H1 (cell line): ENCODE measurements around the gene TK1. TPM values are rescaled to one million over a fixed set of nuclear protein-coding genes. Genes with fewer than 3 reads are reported as not detected.
A peak's percentile ranks its signal among the peaks of the same experiment; 100 is the strongest.

Experiments used
- CTCF ChIA-PET: fragments of 300-600 bp; sonication (Branson Sonifier 250); formaldehyde crosslinking; loops from one replicate; lab custom pipeline; 2021; ENCODE audit not compliant: partially characterized antibody; lab: Charles Lee
- POLR2A ChIA-PET: fragments of 300-600 bp; sonication (Branson Sonifier 250); formaldehyde crosslinking; loops from one replicate; lab custom pipeline; 2021; ENCODE audit warnings: inconsistent platforms; ENCODE audit not compliant: partially characterized antibody; lab: Charles Lee
- DNase-seq, 2 experiments: peaks; one replicate each; pipeline versions ENCODE4 v3.0.0 to v3.0.0-alpha.2; 2010 to 2022; ENCODE audit warnings: low spot score in 2 of 2, low read depth in 1 of 2, mixed read lengths in 1 of 2
- FAIRE-seq: peaks from 2 replicates; lab custom pipeline; 2011; peaks lifted over from hg19 to GRCh38; lab: Jason Lieb, UNC
- H2AFZ ChIP-seq: 2 replicates; pipeline ENCODE4 v1.8.1; 2012; ENCODE audit warnings: low read length, inconsistent platforms
- H2AK5ac ChIP-seq: 2 replicates; pipeline ENCODE4 v1.6.1; 2013; ENCODE audit warnings: low read depth, low read length
- H2BK120ac ChIP-seq: replicated peaks from 2 replicates; pipeline ENCODE3; 2013; ENCODE audit warnings: low read depth, low read length, inconsistent platforms
- H2BK12ac ChIP-seq: 2 replicates; pipeline ENCODE4 v1.6.1; 2013; ENCODE audit warnings: low read depth, low read length
- H2BK15ac ChIP-seq: 2 replicates; pipeline ENCODE4 v1.6.1; 2013; ENCODE audit warnings: low read length
- H2BK20ac ChIP-seq: 2 replicates; pipeline ENCODE4 v1.6.1; 2013; ENCODE audit warnings: low read length
- H2BK5ac ChIP-seq: 2 replicates; pipeline ENCODE4 v1.6.1; 2013; ENCODE audit warnings: low read depth, low read length
- H3K14ac ChIP-seq: 2 replicates; pipeline ENCODE4 v1.6.1; 2013; ENCODE audit warnings: inconsistent platforms; ENCODE audit not compliant: insufficient read length
- H3K18ac ChIP-seq: 2 replicates; pipeline ENCODE4 v1.6.1; 2013; ENCODE audit warnings: low read length; ENCODE audit errors: extremely low read depth
- H3K23ac ChIP-seq: 2 replicates; pipeline ENCODE4 v1.6.1; 2013; ENCODE audit warnings: inconsistent platforms; ENCODE audit not compliant: insufficient read length
- H3K23me2 ChIP-seq: 2 replicates; pipeline ENCODE4 v1.6.1; 2013; ENCODE audit warnings: low read depth, low read length
- H3K27ac ChIP-seq: 2 replicates; pipeline ENCODE4 v1.6.1; 2011; ENCODE audit warnings: low read depth, low read length, inconsistent platforms
- H3K27me3 ChIP-seq, 4 experiments: replicated peaks in 1 of 4; 1 replicate in 1 of 4; 2 replicates in 3 of 4; pipeline versions ENCODE4 v1.6.1 to v1.8.1; 2011 to 2013; ENCODE audit warnings: low read length in 3 of 4, mild to moderate bottlenecking in 3 of 4, inconsistent platforms in 2 of 4, mixed read lengths in 2 of 4, moderate library complexity in 1 of 4; ENCODE audit not compliant: control insufficient read depth in 3 of 4, insufficient read depth in 3 of 4; ENCODE audit errors: extremely low read depth in 1 of 4
- H3K36me3 ChIP-seq, 4 experiments: 2 replicates each; pipeline versions ENCODE4 v1.6.1 to v1.8.1; 2011 to 2013; ENCODE audit warnings: mild to moderate bottlenecking in 4 of 4, low read length in 3 of 4, moderate library complexity in 2 of 4, control low read depth in 1 of 4, inconsistent platforms in 1 of 4; ENCODE audit not compliant: insufficient read depth in 4 of 4, control insufficient read depth in 2 of 4
- H3K4ac ChIP-seq: replicated peaks from 2 replicates; pipeline ENCODE3; 2013; ENCODE audit warnings: low read length, low read depth, mixed read lengths, inconsistent platforms; ENCODE audit not compliant: insufficient read length
- H3K4me1 ChIP-seq, 4 experiments: replicated peaks in 1 of 4; 1 replicate in 1 of 4; 2 replicates in 3 of 4; pipeline versions ENCODE4 v1.6.1 to v1.8.1; 2011 to 2013; ENCODE audit warnings: low read length in 3 of 4, inconsistent platforms in 2 of 4, mixed read lengths in 1 of 4; ENCODE audit not compliant: insufficient read depth in 4 of 4, control insufficient read depth in 3 of 4
- H3K4me2 ChIP-seq, 2 experiments: 2 replicates each; pipeline versions ENCODE4 v1.6.1 to v1.8.1; 2011 to 2013; ENCODE audit warnings: low read depth in 2 of 2, low read length in 2 of 2, control low read depth in 1 of 2, inconsistent platforms in 1 of 2, mild to moderate bottlenecking in 1 of 2; ENCODE audit not compliant: insufficient read depth in 1 of 2
- H3K4me3 ChIP-seq, 4 experiments: fragments of 200-600, 300-600 bp in 1 of 4; sonication (generic), shearing (Covaris generic), sonication (Bioruptor Twin) in 1 of 4; 2 replicates each; pipeline versions ENCODE4 v1.5.1 to v1.8.1; 2011 to 2016; ENCODE audit warnings: low read length in 4 of 4, low read depth in 3 of 4, control low read depth in 2 of 4, inconsistent platforms in 2 of 4, mild to moderate bottlenecking in 2 of 4, mixed read lengths in 1 of 4, moderate library complexity in 1 of 4; ENCODE audit not compliant: insufficient read depth in 2 of 4; ENCODE audit errors: extremely low read depth in 1 of 4
- H3K56ac ChIP-seq: replicated peaks from 2 replicates; pipeline ENCODE3; 2013; ENCODE audit warnings: low read depth, mild to moderate bottlenecking, mixed read lengths, low read length, inconsistent platforms; ENCODE audit not compliant: insufficient read length
- H3K79me1 ChIP-seq: 2 replicates; pipeline ENCODE4 v1.6.1; 2013; ENCODE audit warnings: low read depth, low read length, control low read depth
- H3K79me2 ChIP-seq, 2 experiments: 2 replicates each; pipeline versions ENCODE4 v1.6.1 to v1.8.1; 2012 to 2013; ENCODE audit warnings: low read length in 2 of 2, mild to moderate bottlenecking in 2 of 2, inconsistent platforms in 1 of 2; ENCODE audit not compliant: insufficient read depth in 2 of 2, control insufficient read depth in 1 of 2
- H3K9ac ChIP-seq, 4 experiments: replicated peaks in 1 of 4; 1 replicate in 1 of 4; 2 replicates in 3 of 4; pipeline versions ENCODE4 v1.6.1 to v1.8.1; 2011 to 2013; ENCODE audit warnings: low read depth in 3 of 4, low read length in 3 of 4, control low read depth in 2 of 4, mild to moderate bottlenecking in 2 of 4, moderate library complexity in 2 of 4, inconsistent platforms in 1 of 4; ENCODE audit errors: extremely low read depth in 1 of 4
- H3K9me3 ChIP-seq, 2 experiments: 2 replicates each; pipeline versions ENCODE4 v1.6.1 to v1.8.1; 2012 to 2013; ENCODE audit warnings: mild to moderate bottlenecking in 2 of 2, moderate library complexity in 2 of 2, control low read depth in 1 of 2, inconsistent platforms in 1 of 2, low read depth in 1 of 2, low read length in 1 of 2, mixed read lengths in 1 of 2; ENCODE audit not compliant: insufficient read depth in 2 of 2
- H4K20me1 ChIP-seq, 2 experiments: replicated peaks in 1 of 2; 2 replicates each; pipeline versions ENCODE3 to v1.8.1; 2011 to 2013; ENCODE audit warnings: inconsistent platforms in 2 of 2, low read length in 2 of 2, mild to moderate bottlenecking in 1 of 2; ENCODE audit not compliant: insufficient read depth in 2 of 2, control insufficient read depth in 1 of 2
- H4K5ac ChIP-seq: 2 replicates; pipeline ENCODE4 v1.6.1; 2013; ENCODE audit warnings: low read length, low read depth, mixed read lengths, inconsistent platforms; ENCODE audit not compliant: insufficient read length
- H4K8ac ChIP-seq: 2 replicates; pipeline ENCODE4 v1.8.0; 2013; ENCODE audit warnings: mild to moderate bottlenecking, moderate library complexity, low read length, inconsistent platforms; ENCODE audit not compliant: insufficient read depth; ENCODE audit errors: extremely low read depth
- H4K91ac ChIP-seq: replicated peaks from 2 replicates; pipeline ENCODE3; 2013; ENCODE audit warnings: low read length, mixed read lengths, inconsistent platforms; ENCODE audit not compliant: insufficient read length
- ATF2 ChIP-seq: IDR thresholded peaks from 2 replicates; pipeline ENCODE4 v1.6.1; 2012; ENCODE audit warnings: low read length, inconsistent platforms
- BCL11A ChIP-seq, 2 experiments: IDR thresholded peaks; one replicate each; pipeline ENCODE4 v1.6.1; 2011; ENCODE audit warnings: low read depth in 2 of 2, low read length in 2 of 2, mild to moderate bottlenecking in 2 of 2
- CHD2 ChIP-seq: IDR thresholded peaks from 2 replicates; pipeline ENCODE4 v1.6.1; 2012; ENCODE audit warnings: low read length, improper control_type of control experiment
- WGBS, 2 experiments: shearing (Covaris generic) in 1 of 2; methylation state at CpG; one replicate each; pipeline versions ENCODE4 v1.1.6 to v1.1.7; 2013 to 2015; ENCODE audit warnings: low lambda C conversion rate in 2 of 2, mixed read lengths in 2 of 2, inconsistent platforms in 1 of 2, low coverage in 1 of 2, missing lambda C conversion rate in 1 of 2; ENCODE audit not compliant: insufficient replicate concordance in 2 of 2, insufficient coverage in 1 of 2, insufficient read length in 1 of 2; ENCODE audit errors: extremely low coverage in 1 of 2, missing lambda C conversion rate in 1 of 2; 5-methylcytosine and 5-hydroxymethylcytosine counted together
- polyA plus RNA-seq, 7 experiments: library from polyadenylated mRNA; depleted of rRNA in 3 of 7; stranded (reverse) in 5 of 7; unstranded in 2 of 7; fragments of >200 nt in 5 of 7; fragments of 200-250 nt in 2 of 7; gene quantifications; 1 replicate in 5 of 7; 2 replicates in 1 of 7; 4 replicates in 1 of 7; pipeline versions ENCODE4 v1.2.1 to v1.2.3, GENCODE V29; 2011 to 2013; ENCODE audit warnings: missing spikeins in 2 of 7, mixed read lengths in 2 of 7
- total RNA-seq: library from RNA; stranded (reverse); fragmentation: NEBNext Ultra II Directional; extraction: Animal tissue kit (Norgen Biotek cat#: 25700); gene quantifications from 2 replicates; pipeline ENCODE4 v1.2.1, GENCODE V29; 2021
- TF ChIP-seq, protein P1 (sequence below): IDR thresholded peaks from 2 replicates; pipeline ENCODE4 v1.6.1; 2012; ENCODE audit warnings: inconsistent platforms

Gene TK1
- total and polyA plus RNA-seq, 2 of the 8 experiments (the other 6 are each of a cell fraction or from before 2014, with no cell fraction given): 66.9 to 147 TPM

GRCh38 chr17:78168903-78169793 lies 17.7 kb downstream of the TK1 start:
- Histone ChIP-seq H4K8ac (no peak overlapping the region), H3K79me2 (no peaks in the 10 kb centered on the region), H3K4ac (no peak overlapping the region), H2AK5ac (0 out of 2 replicates have a peak overlapping the region, but pooled peaks have one; percentile 93), H3K23me2 (peaks cover 5% of the 10 kb centered on the region; the same call in 1 of the 2 replicates), H4K91ac (peak overlapping the region; percentile 73), H3K36me3 (peaks cover 1 to 16% (median 3%) of the 10 kb centered on the region in 4 experiments; a peak in 5 of 8 replicates), H2AFZ (no peak overlapping the region), H3K9ac (no peak overlapping the region; a peak in 1 of 7 replicates), H3K4me1 (peaks cover 5 to 39% (median 19%) of the 10 kb centered on the region in 4 experiments), H2BK12ac (0 out of 2 replicates have a peak overlapping the region, but pooled peaks have one; percentile 17), H3K9me3 (no peaks in the 10 kb centered on the region), H3K14ac (no peak overlapping the region), H2BK120ac (no peak overlapping the region), H2BK20ac (no peak overlapping the region), H3K18ac (no peak overlapping the region), H3K56ac (no peak overlapping the region), H4K20me1 (peaks cover 12% of the 10 kb centered on the region in 2 experiments), H3K79me1 (peaks cover 6% of the 10 kb centered on the region), H3K4me3 (peak overlapping the region; percentile 57 to 87 (median 65)), H4K5ac (peak overlapping the region; percentile 23), H3K4me2 (peak overlapping the region; percentile 65 to 83), H2BK15ac (peak overlapping the region; percentile 92; the same call in 1 of the 2 replicates), H2BK5ac (peak overlapping the region; percentile 52; the same call in 1 of the 2 replicates), H3K27ac (no peak overlapping the region), H3K27me3 (no peaks in the 10 kb centered on the region), H3K23ac (no peak overlapping the region)
- TF ChIP-seq, protein P1, sequence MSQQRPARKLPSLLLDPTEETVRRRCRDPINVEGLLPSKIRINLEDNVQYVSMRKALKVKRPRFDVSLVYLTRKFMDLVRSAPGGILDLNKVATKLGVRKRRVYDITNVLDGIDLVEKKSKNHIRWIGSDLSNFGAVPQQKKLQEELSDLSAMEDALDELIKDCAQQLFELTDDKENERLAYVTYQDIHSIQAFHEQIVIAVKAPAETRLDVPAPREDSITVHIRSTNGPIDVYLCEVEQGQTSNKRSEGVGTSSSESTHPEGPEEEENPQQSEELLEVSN: no peak
- peak; percentile 31; the same call in 1 of the 2 replicates for TF ChIP-seq CHD2
- no peak for TF ChIP-seq BCL11A (IDR thresholded peaks at IDR 0.05; ENCODE audit: low read depth in 2 of 2, low read length in 2 of 2)
- TF ChIP-seq ATF2: no peak
- ChIA-PET CTCF (interaction anchor here (0.6 to 1.8 kb wide), 9 partner anchors 9 to 58 kb away, joined by 3 to 9 read pairs (median 3); no protein-coding TSS in a partner anchor), POLR2A (interaction anchor here (0.6 to 10.2 kb wide), 19 partner anchors 8 to 538 kb away, joined by 3 to 131 read pairs (median 4); partner anchors contain the start of genes AFMID, BIRC5 and TK1)
- DNase-seq (peak in 1 of 2 experiments; percentile 80), FAIRE-seq (no peak)
- 11% methylated on average over 25 of the region's 38 CpGs; no CpG with 5 or more reads in 1 of the 2 experiments for WGBS, 2 experiments
